Panc1 (cell line): Measurements from ENCODE around the gene SIGLECL1.

Experiments
- CTCF ChIP-seq: fragments of 450-650 bp; IDR thresholded peaks from 2 replicates; pipeline ENCODE4 v1.5.1; 2017; ENCODE audit warnings: mild to moderate bottlenecking
- POLR2AphosphoS5 ChIP-seq: IDR thresholded peaks from 2 replicates; pipeline ENCODE4 v1.6.1; 2012; ENCODE audit warnings: mild to moderate bottlenecking, low read depth, low read length, moderate library complexity
- SIN3A ChIP-seq: IDR thresholded peaks from 2 replicates; pipeline ENCODE4 v1.6.1; 2012; ENCODE audit warnings: low read depth, mild to moderate bottlenecking, low read length, moderate library complexity, borderline replicate concordance; ENCODE audit not compliant: insufficient read depth
- TCF7L2 ChIP-seq: IDR thresholded peaks from 2 replicates; pipeline ENCODE4 v1.6.1; 2011; ENCODE audit warnings: mild to moderate bottlenecking, low read depth, low read length, inconsistent platforms

DNA sequence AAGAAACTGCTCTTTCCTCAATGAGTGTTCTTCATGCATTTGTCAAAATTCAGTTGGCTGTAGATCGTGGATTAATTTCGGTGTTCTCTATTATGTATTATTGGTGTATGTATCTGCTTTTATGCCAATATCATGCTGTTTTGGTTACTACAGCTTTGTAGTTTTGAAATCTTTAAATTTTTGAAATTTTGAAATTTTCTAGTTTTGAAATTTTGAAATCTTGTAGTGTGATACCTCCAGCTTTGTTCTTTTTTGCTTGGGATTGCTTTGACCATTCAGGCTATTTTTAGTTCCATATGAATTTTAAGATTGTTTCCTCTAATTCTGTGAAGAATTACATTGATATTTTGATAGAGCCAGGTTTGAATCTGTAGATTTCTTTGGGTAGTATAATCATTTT lies 22.9 kb upstream of the SIGLECL1 start:
- TF ChIP-seq POLR2AphosphoS5 = no peak
- TF ChIP-seq CTCF = no peak
- TF ChIP-seq TCF7L2 = no peak
- no peak for TF ChIP-seq SIN3A
